ENCODE results near the gene DNAH2. TPM values are rescaled to one million over a fixed set of nuclear protein-coding genes. Genes with fewer than 3 reads are reported as not detected.

The DNAH2 gene
- total RNA-seq, 1 donor from 2014 or later: 0.09 TPM

DNA sequence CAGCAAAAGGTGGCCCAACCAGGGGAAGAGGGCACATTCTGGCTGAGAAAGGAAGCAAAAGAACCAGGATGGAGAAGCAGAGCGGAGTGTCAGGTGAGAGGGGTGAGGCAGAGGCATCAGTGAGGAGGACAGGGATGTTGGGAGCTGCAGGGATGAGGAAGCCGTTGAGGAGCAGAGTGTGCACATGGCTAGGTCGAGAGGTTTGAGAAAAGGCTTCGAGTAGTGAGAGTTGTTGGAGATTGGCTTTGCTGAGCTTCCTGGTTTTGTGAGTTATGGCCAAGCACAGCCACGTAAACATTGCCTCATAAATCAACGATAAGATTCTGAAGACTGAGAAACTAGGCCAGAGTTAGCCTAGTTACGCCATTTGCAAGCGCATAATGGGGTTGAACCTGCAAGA, 26.9 kb downstream of the DNAH2 start:
- Histone ChIP-seq H2AFZ (replicated peaks) (no peak overlapping the region), H3F3A (ENCODE audit: low read depth) (no peaks in the 10 kb centered on the region), H4K20me1 (ENCODE audit: low read depth) (no peaks in the 10 kb centered on the region), H3K36me3 (no peaks in the 10 kb centered on the region), H3K27ac (no peak overlapping the region), H3K4me3 (no peak overlapping the region), H3K9ac (no peak overlapping the region), H3K9me3 (ENCODE audit: low read depth) (no peaks in the 10 kb centered on the region), H3K4me2 (no peak overlapping the region), H3K79me2 (ENCODE audit: low read depth) (no peaks in the 10 kb centered on the region), H3K27me3 (peaks cover 5% of the 10 kb centered on the region), H3K4me1 (no peaks in the 10 kb centered on the region)
- Mint-ChIP-seq H3K27ac (no peak overlapping the region), H3K36me3 (no peaks in the 10 kb centered on the region), H3K9me3 (no peaks in the 10 kb centered on the region), H3K4me1 (peaks cover 4% of the 10 kb centered on the region), H3K27me3 (ENCODE audit: insufficient read depth, low read depth) (peaks cover 5% of the 10 kb centered on the region), H3K4me3 (peak overlapping the region; percentile 5)
- no peak for TF ChIP-seq CTCF (IDR thresholded peaks at IDR 0.05)
- TF ChIP-seq EZH2 (IDR thresholded peaks at IDR 0.05): no peak
- no peak for TF ChIP-seq EZH2phosphoT487 (IDR thresholded peaks at IDR 0.05)
- DNase-seq (ENCODE audit: low spot score): no peak

DNA sequence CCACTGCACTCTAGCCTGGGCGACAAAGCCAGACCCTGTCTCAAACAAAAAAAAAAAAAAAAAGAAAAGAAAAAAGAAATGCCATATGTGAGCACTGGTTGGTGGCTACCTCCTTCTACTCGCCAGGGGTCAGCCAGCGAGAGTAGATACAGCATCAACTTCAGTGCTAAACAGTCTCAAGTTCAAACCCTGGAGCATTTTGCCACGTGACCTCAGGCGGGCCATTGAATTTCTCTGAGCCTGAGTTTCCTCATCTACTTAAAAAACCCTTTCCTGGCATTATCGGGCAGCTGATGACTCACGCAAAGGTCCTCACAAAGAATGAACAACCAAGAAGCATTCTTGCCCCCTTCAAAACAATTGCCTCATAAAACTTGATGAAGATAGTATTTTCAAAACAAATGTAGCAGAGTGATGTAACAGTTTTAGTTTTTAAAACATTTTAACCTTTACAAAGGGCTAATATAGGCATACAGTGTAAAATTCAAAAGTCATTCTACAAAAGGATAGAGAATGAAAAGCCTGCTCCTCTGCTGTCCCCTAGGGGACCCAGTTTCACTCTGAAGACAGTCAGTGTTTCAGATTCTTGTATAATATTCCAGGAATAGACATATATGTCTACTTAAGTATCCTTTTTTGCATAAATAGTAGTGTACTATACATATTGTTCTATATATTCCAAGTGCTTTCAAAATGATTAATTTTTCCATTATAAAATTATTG, 28.4 kb downstream of the DNAH2 start:
- H3K4me1 ChIP-seq: no peaks in the 10 kb centered on the region
- no peak overlapping the region for H3K9ac ChIP-seq
- no peak for DNase-seq (ENCODE audit: low spot score)
- H3F3A ChIP-seq (ENCODE audit: low read depth): no peaks in the 10 kb centered on the region
- no peak overlapping the region for H3K27ac ChIP-seq
- no peak overlapping the region for H3K27ac Mint-ChIP-seq
- H2AFZ ChIP-seq (replicated peaks): no peak overlapping the region
- no peaks in the 10 kb centered on the region for H3K27me3 Mint-ChIP-seq (ENCODE audit: insufficient read depth, low read depth)
- H3K4me3 ChIP-seq: no peak overlapping the region
- no peaks in the 10 kb centered on the region for H3K27me3 ChIP-seq
- no peak overlapping the region for H3K4me3 Mint-ChIP-seq
- no peak for TF ChIP-seq EZH2phosphoT487 (IDR thresholded peaks at IDR 0.05)
- TF ChIP-seq CTCF (IDR thresholded peaks at IDR 0.05): no peak
- TF ChIP-seq EZH2 (IDR thresholded peaks at IDR 0.05): no peak
- H3K4me1 Mint-ChIP-seq: peaks cover 4% of the 10 kb centered on the region
- H3K79me2 ChIP-seq (ENCODE audit: low read depth): no peaks in the 10 kb centered on the region
- H3K36me3 Mint-ChIP-seq: no peaks in the 10 kb centered on the region
- H3K36me3 ChIP-seq: no peaks in the 10 kb centered on the region
- no peaks in the 10 kb centered on the region for H3K9me3 Mint-ChIP-seq
- no peak overlapping the region for H3K4me2 ChIP-seq
- H3K9me3 ChIP-seq (ENCODE audit: low read depth): no peaks in the 10 kb centered on the region
- no peaks in the 10 kb centered on the region for H4K20me1 ChIP-seq (ENCODE audit: low read depth)

DNA sequence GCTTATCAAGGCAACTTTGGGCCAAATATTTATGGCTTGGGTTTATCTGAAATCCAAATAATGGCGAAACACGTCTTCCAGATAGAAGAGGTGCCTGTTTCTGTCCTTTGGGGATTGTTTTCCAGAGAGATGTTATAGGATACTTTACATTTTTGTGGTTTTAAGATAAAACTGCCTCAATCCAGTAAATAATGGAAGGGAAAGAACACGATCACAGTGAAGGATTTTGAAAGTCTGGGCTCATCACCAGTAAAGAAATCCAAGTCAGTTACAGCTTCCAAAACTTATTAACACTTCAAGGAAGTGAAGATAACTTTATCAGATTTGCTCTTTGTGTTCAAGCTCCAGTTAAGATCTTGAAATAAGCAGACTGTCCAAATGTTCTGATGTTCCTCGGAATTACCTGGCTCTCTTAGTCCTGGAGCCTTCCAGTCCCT, 30.1 kb downstream of the DNAH2 start:
- no peak overlapping the region for H3K4me2 ChIP-seq
- no peak overlapping the region for H3K27ac Mint-ChIP-seq
- no peak for TF ChIP-seq EZH2 (IDR thresholded peaks at IDR 0.05)
- no peak for TF ChIP-seq EZH2phosphoT487 (IDR thresholded peaks at IDR 0.05)
- no peak for TF ChIP-seq CTCF (IDR thresholded peaks at IDR 0.05)
- no peak overlapping the region for H2AFZ ChIP-seq (replicated peaks)
- no peak overlapping the region for H3K9ac ChIP-seq
- no peak for DNase-seq (ENCODE audit: low spot score)
- no peaks in the 10 kb centered on the region for H3K36me3 ChIP-seq
- no peaks in the 10 kb centered on the region for H3K36me3 Mint-ChIP-seq
- H3K79me2 ChIP-seq (ENCODE audit: low read depth): no peaks in the 10 kb centered on the region
- H3K27me3 ChIP-seq: no peaks in the 10 kb centered on the region
- peaks cover 4% of the 10 kb centered on the region for H3K4me1 Mint-ChIP-seq
- H3K4me3 ChIP-seq: no peak overlapping the region
- no peaks in the 10 kb centered on the region for H3K9me3 Mint-ChIP-seq
- no peak overlapping the region for H3K27ac ChIP-seq
- H3K4me1 ChIP-seq: no peaks in the 10 kb centered on the region
- H3K9me3 ChIP-seq (ENCODE audit: low read depth): no peaks in the 10 kb centered on the region
- H3F3A ChIP-seq (ENCODE audit: low read depth): no peaks in the 10 kb centered on the region
- H3K4me3 Mint-ChIP-seq: no peak overlapping the region
- H4K20me1 ChIP-seq (ENCODE audit: low read depth): no peaks in the 10 kb centered on the region
- no peaks in the 10 kb centered on the region for H3K27me3 Mint-ChIP-seq (ENCODE audit: insufficient read depth, low read depth)

Data from neural progenitor cell (in vitro differentiated cells).